MM.1S (cell line): ENCODE results near the gene RSBN1.

ENCODE experiments used
- EZH2 ChIP-seq: fragments of 300-600 bp; sonication (generic); optimal IDR thresholded peaks from 2 replicates; pipeline ENCODE3; 2017; ENCODE audit warnings: low read depth, mild to moderate bottlenecking, antibody characterized with exemption, low read length, mixed read lengths
- TF ChIP-seq, protein P1 (sequence below): fragments of 300-600 bp; sonication (generic); IDR thresholded peaks from 2 replicates; pipeline ENCODE4 v1.5.1; 2016; ENCODE audit warnings: antibody characterized with exemption, low read length, mixed read lengths

DNA sequence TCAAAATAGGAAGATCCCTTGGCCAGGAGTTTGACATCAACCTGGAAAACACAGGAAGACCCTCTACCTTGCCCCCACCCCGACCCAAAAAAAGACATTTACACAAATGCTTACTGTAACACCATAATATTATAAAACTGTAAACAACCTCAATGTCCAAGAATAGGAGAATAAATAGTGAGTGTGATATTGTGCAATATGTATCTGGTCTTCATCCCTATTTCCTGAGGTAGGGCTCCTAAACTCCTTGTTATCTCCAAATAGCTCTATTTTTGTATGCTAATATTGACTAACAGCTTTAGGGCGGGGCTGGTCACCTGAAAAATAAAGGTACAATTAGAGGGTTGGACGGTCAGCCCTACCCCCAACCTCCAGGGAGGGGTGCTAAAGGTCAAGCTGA is 23.5 kb downstream of the RSBN1 start:
- TF ChIP-seq, protein P1, sequence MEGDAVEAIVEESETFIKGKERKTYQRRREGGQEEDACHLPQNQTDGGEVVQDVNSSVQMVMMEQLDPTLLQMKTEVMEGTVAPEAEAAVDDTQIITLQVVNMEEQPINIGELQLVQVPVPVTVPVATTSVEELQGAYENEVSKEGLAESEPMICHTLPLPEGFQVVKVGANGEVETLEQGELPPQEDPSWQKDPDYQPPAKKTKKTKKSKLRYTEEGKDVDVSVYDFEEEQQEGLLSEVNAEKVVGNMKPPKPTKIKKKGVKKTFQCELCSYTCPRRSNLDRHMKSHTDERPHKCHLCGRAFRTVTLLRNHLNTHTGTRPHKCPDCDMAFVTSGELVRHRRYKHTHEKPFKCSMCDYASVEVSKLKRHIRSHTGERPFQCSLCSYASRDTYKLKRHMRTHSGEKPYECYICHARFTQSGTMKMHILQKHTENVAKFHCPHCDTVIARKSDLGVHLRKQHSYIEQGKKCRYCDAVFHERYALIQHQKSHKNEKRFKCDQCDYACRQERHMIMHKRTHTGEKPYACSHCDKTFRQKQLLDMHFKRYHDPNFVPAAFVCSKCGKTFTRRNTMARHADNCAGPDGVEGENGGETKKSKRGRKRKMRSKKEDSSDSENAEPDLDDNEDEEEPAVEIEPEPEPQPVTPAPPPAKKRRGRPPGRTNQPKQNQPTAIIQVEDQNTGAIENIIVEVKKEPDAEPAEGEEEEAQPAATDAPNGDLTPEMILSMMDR: no peak
- TF ChIP-seq EZH2: no peak
